C4-2B (cell line): Measurements from ENCODE around the gene RAB11FIP5.

Experiments
- H3K27ac ChIP-seq: fragments of 450-650 bp; 2 replicates; pipeline ENCODE4 v1.5.1; 2017
- CTCF ChIP-seq: fragments of 450-650 bp; conservative IDR thresholded peaks from 2 replicates; pipeline ENCODE4 v1.5.1; 2017; ENCODE audit warnings: mild to moderate bottlenecking
- ZFX ChIP-seq: fragments of 450-650 bp; IDR thresholded peaks from 2 replicates; pipeline ENCODE4 v1.6.1; 2017

RAB11FIP5 gene

DNA sequence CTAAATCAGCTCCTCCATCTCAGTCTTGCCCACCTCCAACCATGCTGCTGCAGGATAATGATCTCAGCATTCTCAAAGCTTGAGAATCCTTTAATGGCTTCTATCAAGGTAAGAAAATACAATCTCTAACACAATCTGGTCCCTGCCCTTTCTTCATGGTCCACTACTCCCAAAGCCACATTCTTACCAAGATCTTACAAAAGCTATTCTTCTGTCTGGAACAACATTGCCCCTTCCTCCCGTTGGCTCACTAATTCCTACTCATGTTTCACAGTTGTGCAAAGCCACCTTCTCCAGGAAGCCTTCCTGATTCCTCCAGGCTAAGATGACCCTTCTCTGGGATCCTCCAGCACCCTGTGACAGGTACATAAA, 35.3 kb downstream of the RAB11FIP5 start:
- H3K27ac ChIP-seq, result no peak overlapping the region
- TF ChIP-seq CTCF (no peak), ZFX (no peak)

GRCh38 chr2:73076701-73077423, 35.9 kb downstream of the RAB11FIP5 start:
- no peak for TF ChIP-seq CTCF

DNA sequence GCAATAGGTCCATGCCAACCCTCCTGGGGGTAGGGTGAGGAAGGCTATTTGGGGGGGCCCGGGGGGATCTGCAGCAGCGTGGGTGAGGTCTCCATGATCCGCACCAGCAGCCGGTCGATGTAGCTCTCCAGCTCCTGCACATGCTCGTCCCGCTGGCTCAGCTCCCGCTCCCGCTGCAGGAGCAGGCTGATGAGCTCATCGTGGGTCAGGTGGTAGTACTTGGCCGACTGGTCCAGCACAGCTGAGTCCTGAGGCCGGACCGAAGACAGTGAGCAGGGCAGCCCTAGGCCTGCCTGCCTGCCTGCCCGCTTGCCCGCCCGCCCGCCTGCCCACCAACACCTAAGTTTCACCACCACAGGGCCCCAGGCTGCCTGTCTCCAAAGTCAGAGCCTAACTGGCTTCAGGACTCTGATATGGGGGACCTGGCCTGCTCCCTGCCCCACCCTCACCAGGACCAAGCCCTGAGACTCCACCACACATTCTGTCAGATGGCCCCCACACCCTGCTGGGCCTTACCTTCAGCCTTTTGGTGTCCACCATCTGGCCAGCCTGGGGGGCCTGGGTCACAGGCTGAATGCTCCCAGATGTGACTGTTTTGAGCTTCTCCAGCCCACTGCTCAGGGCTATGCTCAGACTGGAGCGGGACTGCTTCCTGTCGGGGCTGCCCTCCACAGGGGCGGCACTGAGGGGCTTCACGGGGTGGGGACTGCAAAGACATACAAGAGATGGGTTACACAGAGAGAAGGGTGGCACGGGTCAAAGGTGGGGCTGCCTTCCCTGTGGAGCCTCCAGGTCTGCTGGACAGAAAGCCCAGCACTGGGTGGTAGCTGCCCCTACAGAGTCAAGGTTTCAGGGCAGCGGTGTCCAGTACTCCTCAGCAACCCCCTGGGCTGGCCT, 37.0 kb downstream of the RAB11FIP5 start:
- TF ChIP-seq CTCF (no peak), ZFX (no peak)
- peak overlapping the region; percentile 46 for H3K27ac ChIP-seq

More at GRCh38 chr2:73076701-73077423, 35.9 kb downstream of the RAB11FIP5 start:
- no peak overlapping the region for H3K27ac ChIP-seq

GRCh38 chr2:73074110-73075069, 38.4 kb downstream of the RAB11FIP5 start:
- no peak for TF ChIP-seq ZFX
- no peak for TF ChIP-seq CTCF
- peak overlapping the region; percentile 23 for H3K27ac ChIP-seq

- H3K27ac ChIP-seq, result no peak overlapping the region
- TF ChIP-seq CTCF, result no peak
Observed at GRCh38 chr2:73072416-73072815, 40.3 kb downstream of the RAB11FIP5 start.

GRCh38 chr2:73072129-73072395, 40.7 kb downstream of the RAB11FIP5 start:
- H3K27ac ChIP-seq, result peak overlapping the region; percentile 98
- TF ChIP-seq CTCF, result no peak
- no peak for TF ChIP-seq ZFX
